ENCODE results near the gene GSK3B. TPM values are rescaled to one million over a fixed set of nuclear protein-coding genes. Genes with fewer than 3 reads are reported as not detected.

Gene GSK3B
- total RNA-seq, 1 experiment from 2014 or later, result 50.0 TPM

DNA sequence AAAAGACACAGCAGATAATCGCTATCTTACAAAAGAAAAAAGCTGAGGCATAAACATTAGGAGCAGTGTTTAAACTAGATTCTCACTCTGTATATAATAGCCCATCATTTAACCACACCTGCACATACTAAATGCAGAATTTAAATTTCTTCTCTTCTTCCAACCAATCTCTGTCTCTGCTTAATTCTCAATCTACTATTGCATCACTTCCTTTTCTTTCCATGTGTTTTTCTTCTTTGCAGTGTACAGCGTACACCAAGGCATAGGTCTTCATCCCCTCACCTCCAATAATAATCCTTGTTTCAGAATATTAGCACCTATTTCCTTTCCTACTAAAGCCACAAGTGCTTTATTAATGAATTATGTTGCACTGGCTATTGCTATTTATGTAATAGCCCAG, 221.5 kb downstream of the GSK3B start:
- Histone ChIP-seq H3K4me1 (ENCODE audit: control insufficient read depth in 1 of 2, insufficient read depth in 2 of 2, low read length in 2 of 2) (no peaks in the 10 kb centered on the region), H3K27me3 (ENCODE audit: insufficient read depth, low read length) (no peaks in the 10 kb centered on the region), H3K4me3 (replicated peaks in 1 of 2; ENCODE audit: low read depth in 1 of 2, low read length in 2 of 2) (no peak overlapping the region), H3K9ac (ENCODE audit: low read length) (no peak overlapping the region), H3K36me3 (ENCODE audit: control insufficient read depth in 1 of 2, insufficient read depth in 2 of 2, low read length in 2 of 2) (no peaks in the 10 kb centered on the region), H3K9me2 (ENCODE audit: insufficient read depth) (no peaks in the 10 kb centered on the region), H3K79me2 (ENCODE audit: insufficient read depth, low read length) (no peaks in the 10 kb centered on the region), H4K20me1 (ENCODE audit: insufficient read depth) (no peaks in the 10 kb centered on the region), H3K27ac (ENCODE audit: low read depth, low read length) (no peak overlapping the region), H2AFZ (ENCODE audit: low read depth, low read length, poor library complexity, severe bottlenecking) (no peak overlapping the region), H3K9me3 (ENCODE audit: control insufficient read depth in 1 of 2, insufficient read depth in 1 of 2, low read depth in 1 of 2, low read length in 2 of 2) (no peaks in the 10 kb centered on the region), H3K4me2 (ENCODE audit: low read length) (no peak overlapping the region)
- ChIA-PET POLR2A (no interaction called here), CTCF (no interaction called here), RAD21 (ENCODE audit: low non-redundant PET in 1 of 2, low total read pairs in 2 of 2, uncharacterized antibody in 2 of 2, unreplicated experiment in 2 of 2) (no interaction called here)
- BruUV-seq (replicated peaks), result no TSS peak
- DNase-seq (ENCODE audit: low read depth, low spot score), result no peak
- intact Hi-C loops (cut with micrococcal nuclease), result no loop called here
- no peak for TF ChIP-seq FOSL1 (IDR thresholded peaks at IDR 0.05; ENCODE audit: low read depth)
- TF ChIP-seq ELF1 (IDR thresholded peaks at IDR 0.05; ENCODE audit: borderline replicate concordance, low read depth), result no peak
- TF ChIP-seq YY1 (IDR thresholded peaks at IDR 0.05; ENCODE audit: extremely low read depth, insufficient replicate concordance, low read depth, low read length), result no peak
- no peak for TF ChIP-seq EZH2 (IDR thresholded peaks at IDR 0.05)
- TF ChIP-seq ZFX (IDR thresholded peaks at IDR 0.05), result no peak
- TF ChIP-seq POLR2A (IDR thresholded peaks at IDR 0.05; ENCODE audit: borderline replicate concordance, extremely low read depth, insufficient read depth, insufficient read length), result no peak
- no peak for TF ChIP-seq CBX3 (IDR thresholded peaks at IDR 0.05; ENCODE audit: low read depth)
- no peak for TF ChIP-seq SP1 (IDR thresholded peaks at IDR 0.05; ENCODE audit: low read depth)
- TF ChIP-seq CTCF (IDR thresholded peaks at IDR 0.05 in 2 of 3, conservative IDR thresholded peaks at IDR 0.05 in 1 of 3; ENCODE audit: borderline replicate concordance in 1 of 3, insufficient read depth in 1 of 3, low read depth in 2 of 3, low read length in 2 of 3), result no peak
- no peak for TF ChIP-seq ATF3 (IDR thresholded peaks at IDR 0.05)
- no peak for TF ChIP-seq CEBPB (IDR thresholded peaks at IDR 0.05; ENCODE audit: low read depth)
- TF ChIP-seq, protein P1, sequence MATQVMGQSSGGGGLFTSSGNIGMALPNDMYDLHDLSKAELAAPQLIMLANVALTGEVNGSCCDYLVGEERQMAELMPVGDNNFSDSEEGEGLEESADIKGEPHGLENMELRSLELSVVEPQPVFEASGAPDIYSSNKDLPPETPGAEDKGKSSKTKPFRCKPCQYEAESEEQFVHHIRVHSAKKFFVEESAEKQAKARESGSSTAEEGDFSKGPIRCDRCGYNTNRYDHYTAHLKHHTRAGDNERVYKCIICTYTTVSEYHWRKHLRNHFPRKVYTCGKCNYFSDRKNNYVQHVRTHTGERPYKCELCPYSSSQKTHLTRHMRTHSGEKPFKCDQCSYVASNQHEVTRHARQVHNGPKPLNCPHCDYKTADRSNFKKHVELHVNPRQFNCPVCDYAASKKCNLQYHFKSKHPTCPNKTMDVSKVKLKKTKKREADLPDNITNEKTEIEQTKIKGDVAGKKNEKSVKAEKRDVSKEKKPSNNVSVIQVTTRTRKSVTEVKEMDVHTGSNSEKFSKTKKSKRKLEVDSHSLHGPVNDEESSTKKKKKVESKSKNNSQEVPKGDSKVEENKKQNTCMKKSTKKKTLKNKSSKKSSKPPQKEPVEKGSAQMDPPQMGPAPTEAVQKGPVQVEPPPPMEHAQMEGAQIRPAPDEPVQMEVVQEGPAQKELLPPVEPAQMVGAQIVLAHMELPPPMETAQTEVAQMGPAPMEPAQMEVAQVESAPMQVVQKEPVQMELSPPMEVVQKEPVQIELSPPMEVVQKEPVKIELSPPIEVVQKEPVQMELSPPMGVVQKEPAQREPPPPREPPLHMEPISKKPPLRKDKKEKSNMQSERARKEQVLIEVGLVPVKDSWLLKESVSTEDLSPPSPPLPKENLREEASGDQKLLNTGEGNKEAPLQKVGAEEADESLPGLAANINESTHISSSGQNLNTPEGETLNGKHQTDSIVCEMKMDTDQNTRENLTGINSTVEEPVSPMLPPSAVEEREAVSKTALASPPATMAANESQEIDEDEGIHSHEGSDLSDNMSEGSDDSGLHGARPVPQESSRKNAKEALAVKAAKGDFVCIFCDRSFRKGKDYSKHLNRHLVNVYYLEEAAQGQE (IDR thresholded peaks at IDR 0.05; ENCODE audit: low read depth), result no peak
- ATAC-seq, result no peak

Data from HCT116 (cell line).